Measurements from ENCODE around the gene TMEM201. TPM values are rescaled to one million over a fixed set of nuclear protein-coding genes. Genes with fewer than 3 reads are reported as not detected.

The TMEM201 gene
- total and polyA plus RNA-seq, 2 of the 13 experiments (the other 11 are each of a cell fraction or from before 2014, with no cell fraction given): 1.5 to 8.2 TPM

GRCh38 chr1:9553736-9554144 is 35.0 kb upstream of the TMEM201 start (continued):
- TF ChIP-seq KIAA2018 (CRISPR knock-in tag; IDR thresholded peaks at IDR 0.05; ENCODE audit: borderline replicate concordance) (no peak), ZSCAN5A (CRISPR knock-in tag; IDR thresholded peaks at IDR 0.05; ENCODE audit: borderline replicate concordance) (peak; percentile 72; the same call in 1 of the 2 replicates), ATF2 (CRISPR knock-in tag; IDR thresholded peaks at IDR 0.05) (peak; percentile 93), TCF7L2 (IDR thresholded peaks at IDR 0.05; ENCODE audit: low read depth, low read length) (peak; percentile 71; the same call in 1 of the 2 replicates), GATAD1 (CRISPR knock-in tag; IDR thresholded peaks at IDR 0.05) (peak; percentile 74), RBM22 (optimal IDR thresholded peaks at IDR 0.05; ENCODE audit: low read length) (peak; percentile 70), KLF6 (CRISPR knock-in tag; IDR thresholded peaks at IDR 0.05) (peak; percentile 79; the same call in 1 of the 2 replicates), ZNF713 (CRISPR knock-in tag; IDR thresholded peaks at IDR 0.05) (no peak), JUNB (CRISPR knock-in tag; IDR thresholded peaks at IDR 0.05; ENCODE audit: borderline replicate concordance) (peak; percentile 83; the same call in 1 of the 2 replicates), ERF (CRISPR knock-in tag; IDR thresholded peaks at IDR 0.05) (peak; percentile 92), FOXK2 (IDR thresholded peaks at IDR 0.05) (peak; percentile 46; the same call in 1 of the 2 replicates), ZNF329 (CRISPR knock-in tag; IDR thresholded peaks at IDR 0.05; ENCODE audit: low read depth) (no peak), JDP2 (CRISPR knock-in tag; IDR thresholded peaks at IDR 0.05; ENCODE audit: borderline replicate concordance) (no peak; the same call in 1 of the 2 replicates)
- TF ChIP-seq, protein P1, sequence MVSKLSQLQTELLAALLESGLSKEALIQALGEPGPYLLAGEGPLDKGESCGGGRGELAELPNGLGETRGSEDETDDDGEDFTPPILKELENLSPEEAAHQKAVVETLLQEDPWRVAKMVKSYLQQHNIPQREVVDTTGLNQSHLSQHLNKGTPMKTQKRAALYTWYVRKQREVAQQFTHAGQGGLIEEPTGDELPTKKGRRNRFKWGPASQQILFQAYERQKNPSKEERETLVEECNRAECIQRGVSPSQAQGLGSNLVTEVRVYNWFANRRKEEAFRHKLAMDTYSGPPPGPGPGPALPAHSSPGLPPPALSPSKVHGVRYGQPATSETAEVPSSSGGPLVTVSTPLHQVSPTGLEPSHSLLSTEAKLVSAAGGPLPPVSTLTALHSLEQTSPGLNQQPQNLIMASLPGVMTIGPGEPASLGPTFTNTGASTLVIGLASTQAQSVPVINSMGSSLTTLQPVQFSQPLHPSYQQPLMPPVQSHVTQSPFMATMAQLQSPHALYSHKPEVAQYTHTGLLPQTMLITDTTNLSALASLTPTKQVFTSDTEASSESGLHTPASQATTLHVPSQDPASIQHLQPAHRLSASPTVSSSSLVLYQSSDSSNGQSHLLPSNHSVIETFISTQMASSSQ (IDR thresholded peaks at IDR 0.05; ENCODE audit: low read depth): peak; percentile 83
- TF ChIP-seq, protein P1 (CRISPR knock-in tag; IDR thresholded peaks at IDR 0.05; ENCODE audit: borderline replicate concordance): peak; percentile 89
